Naive B cell (primary cell): ENCODE measurements around the gene GALNT15. TPM values are rescaled to one million over a fixed set of nuclear protein-coding genes. Genes with fewer than 3 reads are reported as not detected.

Experiments used
- ATAC-seq, 2 donors: fragments of 150-1000 bp; cut with Tn5 transposase; 2 replicates each; pipeline ENCODE4 v1.10.0; 2021; ENCODE audit warnings: low read depth in 2 of 2, mild to moderate bottlenecking in 2 of 2, moderate library complexity in 2 of 2
- DNase-seq: peaks from one replicate; pipeline ENCODE4 v3.0.0; 2022
- H3K27ac Mint-ChIP-seq, 6 donors: one replicate each; pipeline ENCODE4 v1.8.0; 2020 to 2022; ENCODE audit warnings: mild to moderate bottlenecking in 6 of 6, mixed read lengths in 6 of 6, moderate library complexity in 5 of 6, inconsistent platforms in 2 of 6
- H3K27me3 Mint-ChIP-seq, 3 donors: one replicate each; pipeline ENCODE4 v1.8.0; 2021 to 2022; ENCODE audit warnings: mixed read lengths in 3 of 3, mild to moderate bottlenecking in 1 of 3
- H3K36me3 Mint-ChIP-seq, 2 donors: one replicate each; pipeline ENCODE4 v1.8.0; 2020 to 2022; ENCODE audit warnings: mixed read lengths in 2 of 2, inconsistent platforms in 1 of 2, mild to moderate bottlenecking in 1 of 2
- H3K4me1 Mint-ChIP-seq, 3 donors: one replicate each; pipeline ENCODE4 v1.8.0; 2020 to 2022; ENCODE audit warnings: mixed read lengths in 3 of 3, inconsistent platforms in 1 of 3, mild to moderate bottlenecking in 1 of 3, moderate library complexity in 1 of 3
- H3K4me3 Mint-ChIP-seq, 8 donors: one replicate each; pipeline ENCODE4 v1.8.0; 2020 to 2022; ENCODE audit warnings: mild to moderate bottlenecking in 8 of 8, mixed read lengths in 8 of 8, moderate library complexity in 8 of 8, inconsistent platforms in 2 of 8
- H3K9me3 Mint-ChIP-seq, 7 donors: one replicate each; pipeline ENCODE4 v1.8.0; 2020 to 2022; ENCODE audit warnings: mixed read lengths in 7 of 7, mild to moderate bottlenecking in 5 of 7, inconsistent platforms in 2 of 7, moderate library complexity in 1 of 7
- polyA plus RNA-seq, 6 donors: library from polyadenylated mRNA; unstranded; fragments of 300-500 nt; fragmentation: Illumina TruSeq; gene quantifications; one replicate each; pipeline ENCODE4 v1.2.3, GENCODE V29; 2021; ENCODE audit warnings: low read depth in 6 of 6

Gene GALNT15
- polyA plus RNA-seq, 6 donors from 2014 or later, result not detected

DNA sequence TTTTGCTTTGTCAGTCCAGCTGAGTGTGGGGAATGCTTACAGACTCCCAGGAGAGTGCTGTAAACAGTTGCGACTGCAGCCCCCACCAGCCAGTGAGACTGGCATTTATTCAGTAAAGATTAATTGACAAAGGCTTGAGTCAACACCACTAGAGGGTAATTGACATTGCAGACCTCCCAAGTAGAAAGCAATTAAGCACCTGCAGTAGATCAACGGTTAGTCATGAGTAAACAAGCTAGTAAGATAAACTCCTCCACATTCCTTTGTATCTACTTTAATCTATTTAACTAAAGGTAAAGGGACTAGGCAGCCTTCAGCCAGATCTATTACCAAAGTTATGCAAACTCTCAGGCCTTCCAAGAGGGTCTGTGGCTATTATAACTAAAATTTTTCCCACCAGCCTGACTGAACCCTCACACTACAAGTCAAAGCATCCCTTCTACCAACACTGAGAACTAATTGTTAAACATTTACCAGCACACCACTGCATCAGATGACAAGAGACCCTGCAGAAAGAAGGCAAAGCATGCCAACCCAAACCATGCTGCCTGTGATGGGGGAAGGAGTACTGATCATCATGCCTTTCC, 30.5 kb upstream of the GALNT15 start:
- H3K36me3 Mint-ChIP-seq, result peaks cover 0 to 13% of the 10 kb centered on the region in 2 donors
- H3K27ac Mint-ChIP-seq, result no peak overlapping the region
- H3K4me3 Mint-ChIP-seq, result no peak overlapping the region
- peaks cover 0 to 27% (median 16%) of the 10 kb centered on the region in 7 donors for H3K9me3 Mint-ChIP-seq
- H3K4me1 Mint-ChIP-seq, result no peaks in the 10 kb centered on the region
- DNase-seq, result no peak
- H3K27me3 Mint-ChIP-seq, result peaks cover 0 to 5% (median 0%) of the 10 kb centered on the region in 3 donors
- ATAC-seq, result no peak

DNA sequence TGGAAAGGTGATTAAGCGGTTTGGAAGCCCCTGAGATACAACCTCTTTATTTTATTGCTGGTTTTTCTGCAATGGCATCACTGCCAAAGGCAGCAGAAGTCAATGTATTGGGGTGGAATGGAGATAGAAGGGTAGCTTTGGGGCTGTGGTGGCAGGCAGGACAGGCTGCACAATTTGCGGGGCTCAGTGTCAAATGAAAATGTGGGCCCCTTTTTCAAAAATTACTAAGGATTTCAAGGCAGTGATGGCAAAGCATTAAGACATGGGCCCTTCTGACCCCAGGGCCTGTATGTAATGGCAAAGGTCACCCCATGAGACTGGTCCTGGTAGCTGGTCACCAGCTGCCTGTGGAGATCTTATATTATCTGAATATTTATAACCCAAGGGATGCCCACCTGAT, 29.3 kb upstream of the GALNT15 start:
- Mint-ChIP-seq H3K27me3 (peaks cover 0 to 5% (median 0%) of the 10 kb centered on the region in 3 donors), H3K36me3 (peaks cover 0 to 9% of the 10 kb centered on the region in 2 donors), H3K4me1 (no peaks in the 10 kb centered on the region), H3K4me3 (peak overlapping the region in 1 of 8 donors; percentile 21), H3K27ac (no peak overlapping the region), H3K9me3 (peaks cover 0 to 28% (median 16%) of the 10 kb centered on the region in 7 donors)
- ATAC-seq (no peak), DNase-seq (no peak)

DNA sequence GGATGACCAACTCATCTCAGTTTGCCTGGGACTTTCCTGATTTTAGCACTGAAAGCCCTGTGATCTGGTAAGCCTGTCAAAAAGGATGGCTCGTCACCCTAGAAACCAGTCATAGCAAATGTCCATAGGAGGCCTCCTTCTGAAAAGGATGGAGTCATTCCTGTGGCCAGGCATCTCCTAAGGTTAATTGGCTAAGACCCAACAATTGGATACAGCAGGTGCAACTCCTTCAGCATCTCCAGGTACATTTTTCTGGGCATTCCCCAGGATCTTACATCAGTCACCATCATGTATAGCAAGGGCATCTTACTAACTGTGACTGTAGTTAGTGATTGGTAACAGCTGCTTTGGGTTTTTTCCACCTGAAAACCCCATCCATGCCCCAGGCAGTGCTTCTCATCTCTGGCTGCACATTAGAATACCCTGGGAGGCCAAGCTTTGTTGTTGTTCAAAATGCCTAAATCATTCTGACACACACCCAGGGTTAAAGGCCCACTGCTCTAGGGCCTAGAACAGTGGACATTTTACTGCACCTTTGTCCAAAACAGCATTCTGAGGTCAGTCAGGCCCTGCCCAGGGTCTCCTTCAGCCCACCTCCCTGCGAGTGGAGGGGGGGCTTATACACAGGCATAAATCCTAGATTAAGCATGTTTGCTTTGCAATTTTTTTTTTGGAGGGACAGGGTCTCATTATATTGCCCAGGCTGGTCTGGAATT, 28.3 kb upstream of the GALNT15 start:
- ATAC-seq, result no peak
- Mint-ChIP-seq H3K27me3 (peaks cover 0 to 5% (median under 1%) of the 10 kb centered on the region in 3 donors), H3K27ac (no peak overlapping the region), H3K36me3 (peaks cover 0 to 9% of the 10 kb centered on the region in 2 donors), H3K4me1 (no peaks in the 10 kb centered on the region), H3K4me3 (no peak overlapping the region), H3K9me3 (peaks cover under 1 to 34% (median 16%) of the 10 kb centered on the region in 7 donors)
- no peak for DNase-seq

DNA sequence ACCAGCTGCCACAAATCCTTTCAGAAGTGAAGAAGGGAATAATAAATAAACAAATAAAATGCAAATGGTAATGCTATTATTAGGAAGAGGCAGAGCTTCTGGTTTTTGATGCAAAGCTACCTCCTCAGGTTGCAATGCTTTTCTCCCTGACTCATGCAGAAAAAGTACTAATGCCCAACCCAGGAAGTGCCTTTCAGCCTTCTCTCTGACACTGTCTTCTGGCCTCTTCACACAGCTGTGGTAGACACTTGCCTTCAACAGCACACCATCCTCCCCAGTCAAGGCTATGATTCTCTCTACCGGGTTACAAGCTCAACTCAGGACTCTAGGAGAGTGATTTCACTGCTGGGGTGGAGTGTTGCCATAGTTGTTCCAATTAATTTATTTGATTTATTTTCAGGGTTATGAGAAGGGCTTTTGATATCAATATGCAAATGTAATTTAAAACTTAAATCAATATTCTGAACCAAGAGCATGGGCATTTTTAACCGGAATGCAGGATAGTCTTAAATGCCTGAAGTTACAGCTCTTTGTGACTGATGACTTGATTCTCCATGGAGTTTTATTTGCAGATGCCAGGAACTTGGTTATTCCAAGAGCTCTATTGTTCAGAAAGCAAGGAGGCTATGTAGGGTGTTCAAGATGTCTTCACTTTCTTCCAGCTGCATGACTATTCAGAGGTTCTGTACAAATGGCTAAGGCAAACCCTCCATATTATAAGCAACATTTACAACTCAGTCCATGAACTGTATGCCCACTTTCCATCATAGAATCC, 27.1 kb upstream of the GALNT15 start:
- ATAC-seq, result no peak
- H3K4me3 Mint-ChIP-seq, result no peak overlapping the region
- H3K27ac Mint-ChIP-seq, result peak overlapping the region in 1 of 6 donors; percentile 61

DNA sequence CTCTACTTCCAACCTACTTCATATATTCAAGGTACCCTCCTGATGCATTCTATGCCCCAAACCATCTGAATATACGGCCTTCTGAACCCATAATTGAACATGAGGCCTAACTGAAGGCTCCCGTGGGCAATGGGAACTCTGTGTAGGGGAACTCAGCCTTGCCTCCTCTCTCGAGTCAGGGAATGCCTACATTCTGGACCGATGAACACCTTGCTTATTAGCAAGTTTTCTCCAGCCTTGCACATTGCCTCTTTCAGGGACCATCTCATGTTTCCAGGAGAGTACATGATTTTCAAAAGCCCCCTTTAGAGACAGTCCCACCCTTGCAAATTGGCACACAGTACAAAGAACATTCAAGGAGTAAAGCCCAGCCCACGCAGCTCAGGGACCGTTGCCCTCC, 26.3 kb upstream of the GALNT15 start:
- no peak overlapping the region for H3K27ac Mint-ChIP-seq
- H3K9me3 Mint-ChIP-seq, result peaks cover 4 to 39% (median 16%) of the 10 kb centered on the region in 7 donors
- no peak for ATAC-seq
- H3K4me1 Mint-ChIP-seq, result no peaks in the 10 kb centered on the region
- H3K27me3 Mint-ChIP-seq, result peaks cover 5 to 19% (median 10%) of the 10 kb centered on the region in 3 donors
- H3K4me3 Mint-ChIP-seq, result no peak overlapping the region
- peaks cover 7 to 9% of the 10 kb centered on the region in 2 donors for H3K36me3 Mint-ChIP-seq
- no peak for DNase-seq

More for the DNA sequence above, 27.1 kb upstream of the GALNT15 start:
- peaks cover 4 to 39% (median 18%) of the 10 kb centered on the region in 7 donors for H3K9me3 Mint-ChIP-seq
- H3K36me3 Mint-ChIP-seq, result peaks cover 0 to 9% of the 10 kb centered on the region in 2 donors
- H3K4me1 Mint-ChIP-seq, result no peaks in the 10 kb centered on the region
- DNase-seq, result no peak
- H3K27me3 Mint-ChIP-seq, result peaks cover 2 to 11% (median 5%) of the 10 kb centered on the region in 3 donors

DNA sequence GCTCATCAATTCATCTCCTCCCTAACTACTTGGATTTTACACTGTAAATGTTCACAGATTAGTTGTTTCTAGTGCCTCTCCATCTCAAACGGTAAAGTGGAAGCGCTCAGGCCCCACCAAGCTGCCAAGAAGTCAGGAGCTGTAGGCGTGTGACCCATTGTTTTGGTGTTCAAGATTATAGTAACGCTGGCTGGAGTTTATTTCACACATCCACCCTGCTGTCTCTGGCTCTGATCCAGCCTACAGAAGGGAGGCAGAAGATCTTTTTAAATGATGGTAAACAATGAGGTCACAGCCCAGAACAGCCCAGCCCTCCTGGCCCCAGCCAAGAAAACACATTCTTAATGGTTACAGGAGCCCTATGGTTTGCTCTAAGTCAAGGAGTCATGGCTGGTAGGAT, 25.7 kb upstream of the GALNT15 start:
- Mint-ChIP-seq H3K27ac (no peak overlapping the region), H3K4me3 (no peak overlapping the region), H3K4me1 (no peaks in the 10 kb centered on the region), H3K36me3 (peaks cover 6 to 8% of the 10 kb centered on the region in 2 donors), H3K9me3 (peaks cover 7 to 39% (median 17%) of the 10 kb centered on the region in 7 donors), H3K27me3 (peaks cover 1 to 25% (median 15%) of the 10 kb centered on the region in 3 donors)
- DNase-seq (no peak), ATAC-seq (no peak)

DNA sequence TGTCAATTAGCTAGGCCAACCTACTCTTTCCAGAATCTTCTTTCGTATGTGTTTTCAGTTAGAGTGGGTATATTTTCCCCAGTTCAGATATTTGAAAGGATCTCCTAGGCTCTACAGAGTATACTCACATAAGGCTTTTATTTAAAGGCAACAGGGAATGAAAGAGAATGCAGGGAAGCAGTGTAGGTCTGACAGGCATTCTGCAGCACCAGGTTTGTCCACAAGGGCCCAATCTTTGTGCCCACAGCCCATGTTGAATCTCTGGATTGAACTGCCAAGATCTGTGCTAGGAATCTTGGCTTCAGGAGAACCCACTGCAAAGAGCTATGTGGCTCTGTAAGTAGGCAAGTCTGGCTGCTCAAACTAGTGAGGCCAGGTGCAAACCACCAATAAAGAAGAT, 24.2 kb upstream of the GALNT15 start:
- H3K9me3 Mint-ChIP-seq, result peaks cover 9 to 36% (median 14%) of the 10 kb centered on the region in 7 donors
- no peaks in the 10 kb centered on the region for H3K4me1 Mint-ChIP-seq
- H3K36me3 Mint-ChIP-seq, result peaks cover 0 to 8% of the 10 kb centered on the region in 2 donors
- ATAC-seq (no peak), DNase-seq (no peak)
- no peak overlapping the region for H3K4me3 Mint-ChIP-seq
- H3K27ac Mint-ChIP-seq, result no peak overlapping the region
- H3K27me3 Mint-ChIP-seq, result peaks cover 0 to 35% (median 22%) of the 10 kb centered on the region in 3 donors

DNA sequence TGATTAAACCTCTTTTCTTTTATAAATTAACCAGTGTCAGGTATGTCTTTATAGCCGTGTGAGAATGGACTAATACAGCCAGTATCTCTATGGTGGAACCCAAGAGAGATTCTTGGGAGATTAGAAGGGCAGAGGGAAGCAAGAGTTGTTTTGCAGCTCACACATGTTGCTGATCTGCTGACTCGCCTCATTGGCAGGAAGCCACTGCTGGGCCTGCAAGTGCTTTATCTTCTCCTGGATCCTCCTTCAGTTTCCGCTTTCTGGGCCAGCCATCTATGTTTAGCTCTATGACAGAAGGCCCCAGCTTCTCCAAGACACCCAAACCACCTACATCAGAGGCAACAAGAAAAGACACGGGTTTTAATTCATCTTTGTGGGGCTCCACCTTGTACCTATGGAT, 23.4 kb upstream of the GALNT15 start:
- ATAC-seq, result no peak
- Mint-ChIP-seq H3K36me3 (peaks cover 0 to 8% of the 10 kb centered on the region in 2 donors), H3K4me3 (no peak overlapping the region), H3K27me3 (peaks cover 4 to 35% (median 22%) of the 10 kb centered on the region in 3 donors), H3K9me3 (peaks cover 9 to 42% (median 14%) of the 10 kb centered on the region in 7 donors), H3K27ac (no peak overlapping the region), H3K4me1 (no peaks in the 10 kb centered on the region)
- DNase-seq, result no peak

DNA sequence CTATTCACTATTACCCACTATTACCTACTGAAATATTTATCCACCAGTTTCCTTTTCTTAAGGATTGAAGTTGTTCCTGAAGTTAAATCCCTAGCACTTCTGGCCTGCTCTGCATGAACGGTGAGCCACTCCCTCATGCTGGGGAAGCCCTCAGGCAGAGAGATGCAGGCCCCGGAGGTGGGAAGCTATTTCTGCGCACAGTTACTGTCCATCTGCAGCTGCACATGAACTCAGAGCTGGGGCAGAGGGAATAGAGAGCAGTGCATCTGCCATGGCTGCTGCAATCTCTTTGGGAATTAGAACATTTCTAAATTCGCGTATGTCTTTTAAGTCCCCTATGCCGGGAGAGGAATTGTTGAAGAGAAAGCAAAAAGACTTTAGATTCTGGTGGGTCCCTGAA, 6.3 kb upstream of the GALNT15 start:
- Mint-ChIP-seq H3K27ac (no peak overlapping the region), H3K4me1 (no peaks in the 10 kb centered on the region), H3K27me3 (peaks cover 10 to 37% (median 25%) of the 10 kb centered on the region in 3 donors), H3K4me3 (no peak overlapping the region), H3K36me3 (peaks cover 9 to 14% of the 10 kb centered on the region in 2 donors), H3K9me3 (peaks cover 6 to 30% (median 14%) of the 10 kb centered on the region in 7 donors)
- no peak for DNase-seq
- ATAC-seq, result no peak

DNA sequence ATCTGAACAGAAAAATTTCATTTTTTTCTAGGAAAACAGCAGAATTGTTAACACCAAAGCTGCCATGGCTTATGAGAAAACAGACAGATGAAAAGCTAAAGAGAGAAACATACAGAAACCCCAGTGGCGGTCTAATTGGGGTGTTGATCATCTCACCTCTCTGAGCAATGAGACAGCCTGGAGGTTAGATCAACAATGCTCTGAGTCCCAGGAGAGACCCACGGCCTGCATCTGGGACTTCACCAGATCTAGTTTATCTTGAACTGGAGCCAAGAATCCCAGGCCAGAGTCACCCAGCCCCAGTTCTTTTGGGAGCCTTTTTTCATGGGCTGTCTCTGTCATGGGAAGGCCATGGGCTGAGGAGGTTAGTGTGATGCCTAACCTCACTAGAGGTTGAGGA, 3.5 kb upstream of the GALNT15 start:
- DNase-seq (no peak), ATAC-seq (no peak)
- no peak overlapping the region for H3K27ac Mint-ChIP-seq
- H3K4me3 Mint-ChIP-seq, result peak overlapping the region in 1 of 8 donors; percentile 42
- no peaks in the 10 kb centered on the region for H3K4me1 Mint-ChIP-seq
- peaks cover 8 to 26% (median 13%) of the 10 kb centered on the region in 3 donors for H3K27me3 Mint-ChIP-seq
- peaks cover 0 to 12% (median 2%) of the 10 kb centered on the region in 7 donors for H3K9me3 Mint-ChIP-seq
- H3K36me3 Mint-ChIP-seq, result no peaks in the 10 kb centered on the region

DNA sequence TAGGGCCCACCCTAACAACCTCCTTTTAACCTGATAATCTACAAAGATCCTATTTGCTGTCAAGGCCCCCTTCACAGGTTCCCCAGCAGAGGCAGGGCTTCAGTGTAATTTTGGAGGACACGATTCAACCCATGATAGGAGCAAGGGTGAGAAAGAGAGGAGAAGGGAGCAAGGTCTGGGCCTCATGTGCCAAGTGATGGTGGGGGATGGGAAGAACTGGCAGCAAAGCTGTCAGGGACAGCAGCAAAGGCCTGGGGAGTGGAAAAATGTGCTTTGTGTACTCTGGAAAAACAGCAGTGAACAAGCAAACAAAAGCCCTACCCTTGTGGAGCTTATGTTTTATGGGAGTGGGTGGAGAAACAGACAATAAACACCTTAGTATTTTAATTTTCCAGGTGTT, 2.7 kb upstream of the GALNT15 start:
- no peaks in the 10 kb centered on the region for H3K36me3 Mint-ChIP-seq
- no peaks in the 10 kb centered on the region for H3K4me1 Mint-ChIP-seq
- ATAC-seq, result no peak
- peaks cover 7 to 21% (median 8%) of the 10 kb centered on the region in 3 donors for H3K27me3 Mint-ChIP-seq
- no peak overlapping the region for H3K4me3 Mint-ChIP-seq
- DNase-seq, result no peak
- H3K27ac Mint-ChIP-seq, result no peak overlapping the region
- H3K9me3 Mint-ChIP-seq, result peaks cover 0 to 12% (median 2%) of the 10 kb centered on the region in 7 donors

DNA sequence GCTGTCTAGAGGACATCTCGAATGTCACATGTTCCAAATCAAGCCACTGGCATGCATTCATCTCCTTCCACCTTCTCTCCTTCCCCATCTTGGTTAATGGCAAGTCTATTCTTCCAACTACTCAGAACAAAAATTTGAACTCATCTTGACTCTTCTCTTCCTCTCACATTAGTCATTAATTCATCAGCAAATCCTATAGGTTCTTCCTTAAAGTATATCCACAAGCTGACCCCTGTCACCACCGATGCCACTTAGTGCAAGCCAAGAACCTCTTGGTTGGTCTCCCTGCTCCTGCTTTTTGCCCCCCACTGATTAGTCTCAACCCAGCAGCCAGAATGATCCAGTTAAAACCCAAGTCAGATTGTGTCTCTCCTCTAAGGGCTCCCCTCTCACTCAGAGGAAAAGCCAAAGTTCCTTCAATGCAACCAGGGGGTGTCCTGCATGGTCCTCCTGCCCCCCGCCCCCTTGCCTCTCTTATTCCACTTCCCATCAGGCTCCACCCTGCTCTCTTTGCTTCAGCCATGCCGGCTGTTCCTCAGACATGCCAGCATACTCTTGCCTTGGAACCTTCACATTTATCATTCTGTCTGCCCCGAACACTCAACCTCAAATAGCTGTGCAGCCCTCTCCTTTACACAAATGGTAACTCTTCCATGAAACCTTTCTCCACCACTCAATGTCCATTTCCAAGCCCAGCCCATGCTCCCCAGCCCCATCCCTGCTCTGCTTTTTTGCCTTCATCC, 1.0 kb upstream of the GALNT15 start:
- DNase-seq (no peak), ATAC-seq (no peak)
- peaks cover under 1 to 3% (median 1%) of the 10 kb centered on the region in 3 donors for H3K4me1 Mint-ChIP-seq
- no peak overlapping the region for H3K27ac Mint-ChIP-seq
- H3K36me3 Mint-ChIP-seq, result no peaks in the 10 kb centered on the region
- peaks cover 18 to 34% (median 22%) of the 10 kb centered on the region in 3 donors for H3K27me3 Mint-ChIP-seq
- peaks cover 0 to 12% (median 2%) of the 10 kb centered on the region in 7 donors for H3K9me3 Mint-ChIP-seq
- no peak overlapping the region for H3K4me3 Mint-ChIP-seq

DNA sequence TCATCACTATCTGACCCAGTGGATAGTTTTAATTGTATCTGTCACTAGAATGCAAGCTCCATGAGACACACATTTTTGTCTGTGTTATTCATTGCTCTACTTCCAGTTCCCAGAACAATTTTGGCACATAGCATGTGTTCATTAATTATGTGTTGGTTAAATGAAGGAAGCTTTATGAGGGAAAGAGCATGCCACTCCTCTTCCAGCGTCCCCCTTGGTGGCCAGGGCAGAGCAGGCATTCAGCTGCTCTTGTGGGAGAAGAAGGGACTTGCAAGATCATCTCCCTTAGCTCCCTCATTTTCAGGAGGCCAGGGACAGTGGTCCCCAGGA, 489 bp upstream of the GALNT15 start:
- no peak for ATAC-seq
- DNase-seq, result no peak
- Mint-ChIP-seq H3K4me1 (peaks cover 3 to 8% (median 6%) of the 10 kb centered on the region in 3 donors), H3K4me3 (no peak overlapping the region), H3K9me3 (peaks cover 0 to 12% (median 2%) of the 10 kb centered on the region in 7 donors), H3K27ac (no peak overlapping the region), H3K27me3 (peaks cover 18 to 40% (median 27%) of the 10 kb centered on the region in 3 donors), H3K36me3 (no peaks in the 10 kb centered on the region)
